Measurements from ENCODE around the gene PPCS.

Gene PPCS

DNA sequence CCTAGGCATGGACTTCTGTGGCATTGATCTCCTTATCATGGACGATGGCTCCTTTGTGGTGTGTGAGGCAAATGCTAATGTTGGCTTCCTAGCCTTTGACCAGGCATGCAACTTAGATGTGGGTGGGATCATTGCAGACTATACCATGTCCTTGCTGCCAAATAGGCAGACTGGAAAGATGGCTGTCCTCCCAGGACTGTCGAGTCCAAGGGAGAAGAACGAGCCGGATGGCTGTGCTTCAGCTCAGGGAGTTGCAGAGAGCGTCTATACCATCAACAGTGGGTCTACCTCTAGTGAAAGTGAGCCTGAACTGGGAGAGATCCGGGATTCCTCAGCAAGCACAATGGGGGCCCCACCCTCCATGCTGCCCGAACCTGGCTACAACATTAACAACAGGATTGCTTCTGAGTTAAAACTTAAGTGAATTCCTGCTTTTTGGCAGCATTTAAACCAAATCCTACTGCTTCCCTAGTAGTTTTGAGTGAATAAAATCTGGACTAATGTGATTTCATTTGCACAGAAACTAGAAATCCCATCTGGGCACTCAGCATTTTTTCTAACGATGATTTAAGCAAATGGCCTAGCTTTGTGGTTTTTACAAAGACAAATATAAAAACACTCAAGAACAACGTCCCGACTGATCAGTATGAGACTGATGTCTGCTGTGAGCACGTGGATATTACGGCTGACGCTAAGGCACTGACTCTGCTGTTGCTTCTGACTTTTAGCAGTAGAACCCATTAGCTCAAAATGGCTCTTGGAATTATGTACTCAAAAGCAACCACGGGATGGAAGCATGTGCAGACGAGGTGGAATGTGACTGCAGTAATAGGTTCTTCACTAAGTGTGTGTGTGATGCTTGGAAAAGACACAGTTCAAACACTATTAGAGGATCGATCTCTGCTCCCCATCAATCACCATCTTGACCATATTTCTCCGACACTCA is 41.5 kb upstream of the PPCS start (continued):
- TF ChIP-seq ZNF350 (tag by site-specific recombination; IDR thresholded peaks at IDR 0.05) (no peak), ZNF785 (tag by site-specific recombination; IDR thresholded peaks at IDR 0.05) (no peak), ZNF544 (tag by site-specific recombination; IDR thresholded peaks at IDR 0.05) (no peak), ZNF24 (tag by site-specific recombination; IDR thresholded peaks at IDR 0.05) (no peak), ZNF391 (tag by site-specific recombination; IDR thresholded peaks at IDR 0.05; ENCODE audit: borderline replicate concordance, low read depth) (no peak)
- TF ChIP-seq, protein P1, sequence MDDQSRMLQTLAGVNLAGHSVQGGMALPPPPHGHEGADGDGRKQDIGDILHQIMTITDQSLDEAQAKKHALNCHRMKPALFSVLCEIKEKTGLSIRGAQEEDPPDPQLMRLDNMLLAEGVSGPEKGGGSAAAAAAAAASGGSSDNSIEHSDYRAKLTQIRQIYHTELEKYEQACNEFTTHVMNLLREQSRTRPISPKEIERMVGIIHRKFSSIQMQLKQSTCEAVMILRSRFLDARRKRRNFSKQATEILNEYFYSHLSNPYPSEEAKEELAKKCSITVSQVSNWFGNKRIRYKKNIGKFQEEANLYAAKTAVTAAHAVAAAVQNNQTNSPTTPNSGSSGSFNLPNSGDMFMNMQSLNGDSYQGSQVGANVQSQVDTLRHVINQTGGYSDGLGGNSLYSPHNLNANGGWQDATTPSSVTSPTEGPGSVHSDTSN (CRISPR knock-in tag; IDR thresholded peaks at IDR 0.05), result no peak

DNA sequence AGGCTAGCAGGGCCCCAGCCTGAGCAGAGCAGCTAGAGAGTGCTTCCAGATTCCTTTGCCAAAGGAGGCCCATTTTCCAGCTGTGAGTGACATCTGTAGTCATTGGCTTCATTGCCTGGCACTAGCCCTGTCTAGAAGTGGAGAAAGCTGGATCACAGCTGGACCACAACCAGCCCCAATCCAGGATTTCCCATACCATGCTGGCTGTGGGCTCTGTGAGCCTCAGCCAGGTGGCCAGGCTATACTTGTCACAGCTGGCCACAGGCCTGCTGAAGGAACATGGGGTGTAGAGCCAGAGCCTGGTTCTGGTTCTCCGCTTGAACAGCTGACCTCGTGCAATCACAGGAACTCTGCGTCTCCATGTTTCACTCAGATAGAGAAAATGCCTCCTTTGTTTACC is 39.2 kb upstream of the PPCS start:
- Histone ChIP-seq H3K9me3 (ENCODE audit: control insufficient read depth, insufficient read depth, low read depth, low read length) (no peaks in the 10 kb centered on the region), H3K27ac (ENCODE audit: extremely low read depth, low read depth, low read length) (no peak overlapping the region), H3K4me3 (ENCODE audit: low read depth, low read length) (no peak overlapping the region), H3K36me3 (ENCODE audit: control insufficient read depth in 2 of 2, insufficient read depth in 1 of 2, low read length in 2 of 2) (no peaks in the 10 kb centered on the region), H3K4me1 (ENCODE audit: control insufficient read depth, insufficient read depth, low read length) (peaks cover 11% of the 10 kb centered on the region)
- ChIA-PET CTCF (interaction anchor here (1.4 kb wide), 1 partner anchor 244 kb away, joined by 3 read pairs; no protein-coding TSS in a partner anchor), POLR2A (no interaction called here)
- TF ChIP-seq, protein P2, sequence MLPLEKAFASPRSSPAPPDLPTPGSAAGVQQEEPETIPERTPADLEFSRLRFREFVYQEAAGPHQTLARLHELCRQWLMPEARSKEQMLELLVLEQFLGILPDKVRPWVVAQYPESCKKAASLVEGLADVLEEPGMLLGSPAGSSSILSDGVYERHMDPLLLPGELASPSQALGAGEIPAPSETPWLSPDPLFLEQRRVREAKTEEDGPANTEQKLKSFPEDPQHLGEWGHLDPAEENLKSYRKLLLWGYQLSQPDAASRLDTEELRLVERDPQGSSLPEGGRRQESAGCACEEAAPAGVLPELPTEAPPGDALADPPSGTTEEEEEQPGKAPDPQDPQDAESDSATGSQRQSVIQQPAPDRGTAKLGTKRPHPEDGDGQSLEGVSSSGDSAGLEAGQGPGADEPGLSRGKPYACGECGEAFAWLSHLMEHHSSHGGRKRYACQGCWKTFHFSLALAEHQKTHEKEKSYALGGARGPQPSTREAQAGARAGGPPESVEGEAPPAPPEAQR (tag by site-specific recombination; IDR thresholded peaks at IDR 0.05), result no peak
- TF ChIP-seq GLIS2 (tag by site-specific recombination; IDR thresholded peaks at IDR 0.05), result no peak
- TF ChIP-seq, protein P3, sequence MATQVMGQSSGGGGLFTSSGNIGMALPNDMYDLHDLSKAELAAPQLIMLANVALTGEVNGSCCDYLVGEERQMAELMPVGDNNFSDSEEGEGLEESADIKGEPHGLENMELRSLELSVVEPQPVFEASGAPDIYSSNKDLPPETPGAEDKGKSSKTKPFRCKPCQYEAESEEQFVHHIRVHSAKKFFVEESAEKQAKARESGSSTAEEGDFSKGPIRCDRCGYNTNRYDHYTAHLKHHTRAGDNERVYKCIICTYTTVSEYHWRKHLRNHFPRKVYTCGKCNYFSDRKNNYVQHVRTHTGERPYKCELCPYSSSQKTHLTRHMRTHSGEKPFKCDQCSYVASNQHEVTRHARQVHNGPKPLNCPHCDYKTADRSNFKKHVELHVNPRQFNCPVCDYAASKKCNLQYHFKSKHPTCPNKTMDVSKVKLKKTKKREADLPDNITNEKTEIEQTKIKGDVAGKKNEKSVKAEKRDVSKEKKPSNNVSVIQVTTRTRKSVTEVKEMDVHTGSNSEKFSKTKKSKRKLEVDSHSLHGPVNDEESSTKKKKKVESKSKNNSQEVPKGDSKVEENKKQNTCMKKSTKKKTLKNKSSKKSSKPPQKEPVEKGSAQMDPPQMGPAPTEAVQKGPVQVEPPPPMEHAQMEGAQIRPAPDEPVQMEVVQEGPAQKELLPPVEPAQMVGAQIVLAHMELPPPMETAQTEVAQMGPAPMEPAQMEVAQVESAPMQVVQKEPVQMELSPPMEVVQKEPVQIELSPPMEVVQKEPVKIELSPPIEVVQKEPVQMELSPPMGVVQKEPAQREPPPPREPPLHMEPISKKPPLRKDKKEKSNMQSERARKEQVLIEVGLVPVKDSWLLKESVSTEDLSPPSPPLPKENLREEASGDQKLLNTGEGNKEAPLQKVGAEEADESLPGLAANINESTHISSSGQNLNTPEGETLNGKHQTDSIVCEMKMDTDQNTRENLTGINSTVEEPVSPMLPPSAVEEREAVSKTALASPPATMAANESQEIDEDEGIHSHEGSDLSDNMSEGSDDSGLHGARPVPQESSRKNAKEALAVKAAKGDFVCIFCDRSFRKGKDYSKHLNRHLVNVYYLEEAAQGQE (tag by site-specific recombination; IDR thresholded peaks at IDR 0.05), result no peak
- TF ChIP-seq ZNF610 (tag by site-specific recombination; IDR thresholded peaks at IDR 0.05; ENCODE audit: borderline replicate concordance), result no peak
- no peak for TF ChIP-seq HOXA7 (CRISPR knock-in tag; IDR thresholded peaks at IDR 0.05; ENCODE audit: borderline replicate concordance)
- TF ChIP-seq SCRT2 (tag by site-specific recombination; IDR thresholded peaks at IDR 0.05), result no peak
- TF ChIP-seq, protein P4, sequence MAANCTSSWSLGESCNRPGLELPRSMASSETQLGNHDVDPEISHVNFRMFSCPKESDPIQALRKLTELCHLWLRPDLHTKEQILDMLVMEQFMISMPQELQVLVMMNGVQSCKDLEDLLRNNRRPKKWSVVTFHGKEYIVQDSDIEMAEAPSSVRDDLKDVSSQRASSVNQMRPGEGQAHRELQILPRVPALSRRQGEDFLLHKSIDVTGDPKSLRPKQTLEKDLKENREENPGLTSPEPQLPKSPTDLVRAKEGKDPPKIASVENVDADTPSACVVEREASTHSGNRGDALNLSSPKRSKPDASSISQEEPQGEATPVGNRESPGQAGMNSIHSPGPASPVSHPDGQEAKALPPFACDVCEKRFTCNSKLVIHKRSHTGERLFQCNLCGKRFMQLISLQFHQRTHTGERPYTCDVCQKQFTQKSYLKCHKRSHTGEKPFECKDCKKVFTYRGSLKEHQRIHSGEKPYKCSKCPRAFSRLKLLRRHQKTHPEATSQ (tag by site-specific recombination; IDR thresholded peaks at IDR 0.05), result no peak
- no peak for TF ChIP-seq ZNF221 (tag by site-specific recombination; IDR thresholded peaks at IDR 0.05; ENCODE audit: borderline replicate concordance)

DNA sequence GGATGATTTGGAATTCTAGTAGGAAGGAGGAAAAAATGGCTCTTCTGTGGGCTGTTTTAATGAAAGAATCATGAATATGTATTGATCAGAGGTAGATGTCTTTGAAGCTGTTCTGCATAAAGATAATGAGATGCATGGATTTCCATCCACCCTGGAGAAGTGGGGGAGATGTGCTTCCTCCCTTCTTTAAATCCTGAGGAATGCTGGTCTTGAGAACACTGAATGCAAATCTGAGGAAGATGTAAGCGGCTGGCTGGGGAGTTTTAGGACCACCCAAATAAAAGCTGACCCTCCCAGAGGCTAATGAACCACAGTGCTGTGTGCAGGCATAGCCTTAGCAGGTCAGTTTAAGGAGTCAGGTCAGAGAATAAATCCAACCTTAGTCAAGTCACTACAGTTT is 37.8 kb upstream of the PPCS start:
- Histone ChIP-seq H3K27ac (ENCODE audit: extremely low read depth, low read depth, low read length) (no peak overlapping the region), H3K4me1 (ENCODE audit: control insufficient read depth, insufficient read depth, low read length) (peaks cover 11% of the 10 kb centered on the region), H3K9me3 (ENCODE audit: control insufficient read depth, insufficient read depth, low read depth, low read length) (no peaks in the 10 kb centered on the region), H3K4me3 (ENCODE audit: low read depth, low read length) (no peak overlapping the region), H3K36me3 (ENCODE audit: control insufficient read depth in 2 of 2, insufficient read depth in 1 of 2, low read length in 2 of 2) (no peaks in the 10 kb centered on the region)
- ChIA-PET CTCF (interaction anchor here (1.4 kb wide), 1 partner anchor 245 kb away, joined by 3 read pairs; no protein-coding TSS in a partner anchor), POLR2A (no interaction called here)
- TF ChIP-seq ZNF629 (tag by site-specific recombination; IDR thresholded peaks at IDR 0.05) (no peak), ZNF10 (tag by site-specific recombination; IDR thresholded peaks at IDR 0.05) (no peak), ZNF423 (tag by site-specific recombination; IDR thresholded peaks at IDR 0.05) (no peak), ZNF266 (tag by site-specific recombination; IDR thresholded peaks at IDR 0.05; ENCODE audit: low read depth) (no peak), ZFP3 (tag by site-specific recombination; IDR thresholded peaks at IDR 0.05; ENCODE audit: low read depth) (no peak), ZNF324 (tag by site-specific recombination; IDR thresholded peaks at IDR 0.05) (no peak)
- TF ChIP-seq, protein P5, sequence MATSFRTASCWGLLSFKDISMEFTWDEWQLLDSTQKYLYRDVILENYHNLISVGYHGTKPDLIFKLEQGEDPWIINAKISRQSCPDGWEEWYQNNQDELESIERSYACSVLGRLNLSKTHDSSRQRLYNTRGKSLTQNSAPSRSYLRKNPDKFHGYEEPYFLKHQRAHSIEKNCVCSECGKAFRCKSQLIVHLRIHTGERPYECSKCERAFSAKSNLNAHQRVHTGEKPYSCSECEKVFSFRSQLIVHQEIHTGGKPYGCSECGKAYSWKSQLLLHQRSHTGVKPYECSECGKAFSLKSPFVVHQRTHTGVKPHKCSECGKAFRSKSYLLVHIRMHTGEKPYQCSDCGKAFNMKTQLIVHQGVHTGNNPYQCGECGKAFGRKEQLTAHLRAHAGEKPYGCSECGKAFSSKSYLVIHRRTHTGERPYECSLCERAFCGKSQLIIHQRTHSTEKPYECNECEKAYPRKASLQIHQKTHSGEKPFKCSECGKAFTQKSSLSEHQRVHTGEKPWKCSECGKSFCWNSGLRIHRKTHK (tag by site-specific recombination; IDR thresholded peaks at IDR 0.05), result no peak
- TF ChIP-seq, protein P6, sequence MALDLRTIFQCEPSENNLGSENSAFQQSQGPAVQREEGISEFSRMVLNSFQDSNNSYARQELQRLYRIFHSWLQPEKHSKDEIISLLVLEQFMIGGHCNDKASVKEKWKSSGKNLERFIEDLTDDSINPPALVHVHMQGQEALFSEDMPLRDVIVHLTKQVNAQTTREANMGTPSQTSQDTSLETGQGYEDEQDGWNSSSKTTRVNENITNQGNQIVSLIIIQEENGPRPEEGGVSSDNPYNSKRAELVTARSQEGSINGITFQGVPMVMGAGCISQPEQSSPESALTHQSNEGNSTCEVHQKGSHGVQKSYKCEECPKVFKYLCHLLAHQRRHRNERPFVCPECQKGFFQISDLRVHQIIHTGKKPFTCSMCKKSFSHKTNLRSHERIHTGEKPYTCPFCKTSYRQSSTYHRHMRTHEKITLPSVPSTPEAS (tag by site-specific recombination; IDR thresholded peaks at IDR 0.05), result no peak

Measured in HEK293 (cell line).